ENCODE measurements around the gene KRTDAP.

GRCh38 chr19:35474104-35474503 lies 16.2 kb downstream of the KRTDAP start:
- no peak for TF ChIP-seq RBBP5 (conservative IDR thresholded peaks at IDR 0.05)
- TF ChIP-seq, protein P1, sequence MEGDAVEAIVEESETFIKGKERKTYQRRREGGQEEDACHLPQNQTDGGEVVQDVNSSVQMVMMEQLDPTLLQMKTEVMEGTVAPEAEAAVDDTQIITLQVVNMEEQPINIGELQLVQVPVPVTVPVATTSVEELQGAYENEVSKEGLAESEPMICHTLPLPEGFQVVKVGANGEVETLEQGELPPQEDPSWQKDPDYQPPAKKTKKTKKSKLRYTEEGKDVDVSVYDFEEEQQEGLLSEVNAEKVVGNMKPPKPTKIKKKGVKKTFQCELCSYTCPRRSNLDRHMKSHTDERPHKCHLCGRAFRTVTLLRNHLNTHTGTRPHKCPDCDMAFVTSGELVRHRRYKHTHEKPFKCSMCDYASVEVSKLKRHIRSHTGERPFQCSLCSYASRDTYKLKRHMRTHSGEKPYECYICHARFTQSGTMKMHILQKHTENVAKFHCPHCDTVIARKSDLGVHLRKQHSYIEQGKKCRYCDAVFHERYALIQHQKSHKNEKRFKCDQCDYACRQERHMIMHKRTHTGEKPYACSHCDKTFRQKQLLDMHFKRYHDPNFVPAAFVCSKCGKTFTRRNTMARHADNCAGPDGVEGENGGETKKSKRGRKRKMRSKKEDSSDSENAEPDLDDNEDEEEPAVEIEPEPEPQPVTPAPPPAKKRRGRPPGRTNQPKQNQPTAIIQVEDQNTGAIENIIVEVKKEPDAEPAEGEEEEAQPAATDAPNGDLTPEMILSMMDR (IDR thresholded peaks at IDR 0.05 in 2 of 3, conservative IDR thresholded peaks at IDR 0.05 in 1 of 3; ENCODE audit: control insufficient read depth in 2 of 3, extremely low read depth in 1 of 3, insufficient read depth in 1 of 3, low read depth in 3 of 3, low read length in 3 of 3) = no peak
- TF ChIP-seq EGR1 (IDR thresholded peaks at IDR 0.05; ENCODE audit: borderline replicate concordance in 1 of 2, low read depth in 2 of 2, low read length in 2 of 2) = no peak
- TF ChIP-seq POLR2A (IDR thresholded peaks at IDR 0.05; ENCODE audit: low read depth, low read length) = no peak
- TF ChIP-seq EZH2 (IDR thresholded peaks at IDR 0.05; ENCODE audit: borderline replicate concordance, control insufficient read depth, low read depth, low read length) = no peak
- no peak for TF ChIP-seq BHLHE40 (IDR thresholded peaks at IDR 0.05; ENCODE audit: borderline replicate concordance in 1 of 2, low read depth in 2 of 2, low read length in 1 of 2)
- TF ChIP-seq RAD21 (IDR thresholded peaks at IDR 0.05; ENCODE audit: insufficient read depth, low read depth, low read length) = no peak
- TF ChIP-seq, protein P2, sequence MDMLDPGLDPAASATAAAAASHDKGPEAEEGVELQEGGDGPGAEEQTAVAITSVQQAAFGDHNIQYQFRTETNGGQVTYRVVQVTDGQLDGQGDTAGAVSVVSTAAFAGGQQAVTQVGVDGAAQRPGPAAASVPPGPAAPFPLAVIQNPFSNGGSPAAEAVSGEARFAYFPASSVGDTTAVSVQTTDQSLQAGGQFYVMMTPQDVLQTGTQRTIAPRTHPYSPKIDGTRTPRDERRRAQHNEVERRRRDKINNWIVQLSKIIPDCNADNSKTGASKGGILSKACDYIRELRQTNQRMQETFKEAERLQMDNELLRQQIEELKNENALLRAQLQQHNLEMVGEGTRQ (IDR thresholded peaks at IDR 0.05; ENCODE audit: borderline replicate concordance, low read depth, low read length) = no peak
- TF ChIP-seq NR2F1 (conservative IDR thresholded peaks at IDR 0.05) = no peak
- TF ChIP-seq SIX5 (IDR thresholded peaks at IDR 0.05; ENCODE audit: low read depth, low read length, severe bottlenecking) = no peak
- no peak for TF ChIP-seq ATF3 (IDR thresholded peaks at IDR 0.05; ENCODE audit: borderline replicate concordance, extremely low read depth, low read depth, low read length)
- TF ChIP-seq FOXK2 (IDR thresholded peaks at IDR 0.05) = no peak
- no peak for TF ChIP-seq TCF7 (IDR thresholded peaks at IDR 0.05; ENCODE audit: borderline replicate concordance)
- no peak for TF ChIP-seq FOXM1 (IDR thresholded peaks at IDR 0.05; ENCODE audit: low read depth, low read length)

Measured in GM12878 (cell line).